SU-DHL-6 (cell line): Measurements from ENCODE around the gene ITGB4.

Experiments
- H2AFZ ChIP-seq: fragments of 200-600 bp; sonication (generic); 2 replicates; pipeline ENCODE4 v1.6.1; 2014; ENCODE audit warnings: low read depth, mild to moderate bottlenecking, moderate library complexity, mixed read lengths, antibody characterized with exemption, low read length; ENCODE audit not compliant: severe bottlenecking
- H3F3A ChIP-seq: fragments of 200-600 bp; shearing (Covaris generic); 2 replicates; pipeline ENCODE4 v1.6.0; 2016; ENCODE audit warnings: antibody characterized with exemption, mild to moderate bottlenecking; ENCODE audit not compliant: insufficient read depth
- H3K27ac ChIP-seq: fragments of 200-600 bp; sonication (generic); 2 replicates; pipeline ENCODE4 v1.5.1; 2016; ENCODE audit warnings: low read depth, mild to moderate bottlenecking, low read length, moderate library complexity, mixed read lengths
- H3K27me3 ChIP-seq: fragments of 200-600 bp; sonication (generic), shearing (Covaris generic); 2 replicates; pipeline ENCODE4 v1.6.0; 2014; ENCODE audit warnings: mild to moderate bottlenecking, low read length
- H3K36me3 ChIP-seq: fragments of 200-600 bp; sonication (generic); 2 replicates; pipeline ENCODE4 v1.6.1; 2014; ENCODE audit warnings: mild to moderate bottlenecking, low read length, mixed read lengths
- H3K4me2 ChIP-seq: fragments of 300-600, 200-600 bp; shearing (Covaris generic), sonication (generic); 2 replicates; pipeline ENCODE4 v1.6.0; 2014; ENCODE audit warnings: low read length, low read depth, mild to moderate bottlenecking; ENCODE audit not compliant: poor library complexity, severe bottlenecking
- H3K4me3 ChIP-seq: fragments of 200-600 bp; sonication (generic); 2 replicates; pipeline ENCODE4 v1.5.1; 2014; ENCODE audit warnings: antibody characterized with exemption, low read length, mild to moderate bottlenecking, mixed read lengths; ENCODE audit not compliant: insufficient read depth, poor library complexity, severe bottlenecking
- H3K79me2 ChIP-seq: fragments of 200-600 bp; sonication (generic); 2 replicates; pipeline ENCODE4 v1.6.1; 2014; ENCODE audit warnings: mild to moderate bottlenecking, low read length, moderate library complexity; ENCODE audit not compliant: insufficient read depth
- H3K9ac ChIP-seq: fragments of 200-600 bp; sonication (generic); 2 replicates; pipeline ENCODE4 v1.7.0; 2014; ENCODE audit warnings: mild to moderate bottlenecking, low read length
- H3K9me2 ChIP-seq: fragments of 200-600 bp; sonication (generic); replicated peaks from 2 replicates; pipeline ENCODE4 v1.6.1; 2014; ENCODE audit warnings: low read length; ENCODE audit not compliant: insufficient read depth
- H3K9me3 ChIP-seq: fragments of 200-600 bp; sonication (generic); 2 replicates; pipeline ENCODE4 v1.6.1; 2014; ENCODE audit warnings: low read length, mixed read lengths; ENCODE audit not compliant: insufficient read depth
- H4K20me1 ChIP-seq: fragments of 200-600 bp; sonication (generic); 2 replicates; pipeline ENCODE4 v1.6.1; 2014; ENCODE audit warnings: low read depth, mild to moderate bottlenecking, antibody characterized with exemption, low read length, moderate library complexity, mixed read lengths
- EZH2phosphoT487 ChIP-seq: fragments of 200-600 bp; sonication (generic), shearing (Covaris generic); conservative IDR thresholded peaks from 2 replicates; pipeline ENCODE4 v1.6.1; 2018; ENCODE audit warnings: mild to moderate bottlenecking, antibody characterized with exemption, low read length, moderate library complexity, mixed read lengths
- TF ChIP-seq, protein P1 (sequence below): fragments of 200-600 bp; sonication (generic); IDR thresholded peaks from one replicate; pipeline ENCODE4 v1.5.1; 2017; ENCODE audit warnings: antibody characterized with exemption, mild to moderate bottlenecking, low read length, moderate library complexity; ENCODE audit not compliant: insufficient read depth, poor library complexity, severe bottlenecking

ITGB4 gene

DNA sequence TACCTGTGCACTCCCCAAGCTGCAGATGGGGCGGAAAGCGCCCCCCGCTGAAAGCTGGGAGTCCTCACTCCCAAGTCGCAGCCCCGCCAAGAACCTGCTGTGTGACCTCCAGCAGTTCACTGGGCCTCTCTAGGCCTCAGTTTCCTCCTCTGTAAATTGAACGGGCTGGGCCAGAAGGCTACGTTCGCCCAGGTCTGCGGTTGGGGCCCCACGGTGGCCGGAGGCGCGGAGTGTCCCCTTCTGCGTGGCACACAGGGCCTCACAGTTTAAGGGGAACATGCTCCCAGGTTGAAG lies 43.1 kb downstream of the ITGB4 start:
- no peak overlapping the region for H3K27ac ChIP-seq
- H3K9me2 ChIP-seq: no peaks in the 10 kb centered on the region
- H3K9me3 ChIP-seq: no peaks in the 10 kb centered on the region
- TF ChIP-seq, protein P1, sequence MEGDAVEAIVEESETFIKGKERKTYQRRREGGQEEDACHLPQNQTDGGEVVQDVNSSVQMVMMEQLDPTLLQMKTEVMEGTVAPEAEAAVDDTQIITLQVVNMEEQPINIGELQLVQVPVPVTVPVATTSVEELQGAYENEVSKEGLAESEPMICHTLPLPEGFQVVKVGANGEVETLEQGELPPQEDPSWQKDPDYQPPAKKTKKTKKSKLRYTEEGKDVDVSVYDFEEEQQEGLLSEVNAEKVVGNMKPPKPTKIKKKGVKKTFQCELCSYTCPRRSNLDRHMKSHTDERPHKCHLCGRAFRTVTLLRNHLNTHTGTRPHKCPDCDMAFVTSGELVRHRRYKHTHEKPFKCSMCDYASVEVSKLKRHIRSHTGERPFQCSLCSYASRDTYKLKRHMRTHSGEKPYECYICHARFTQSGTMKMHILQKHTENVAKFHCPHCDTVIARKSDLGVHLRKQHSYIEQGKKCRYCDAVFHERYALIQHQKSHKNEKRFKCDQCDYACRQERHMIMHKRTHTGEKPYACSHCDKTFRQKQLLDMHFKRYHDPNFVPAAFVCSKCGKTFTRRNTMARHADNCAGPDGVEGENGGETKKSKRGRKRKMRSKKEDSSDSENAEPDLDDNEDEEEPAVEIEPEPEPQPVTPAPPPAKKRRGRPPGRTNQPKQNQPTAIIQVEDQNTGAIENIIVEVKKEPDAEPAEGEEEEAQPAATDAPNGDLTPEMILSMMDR: no peak
- TF ChIP-seq EZH2phosphoT487: no peak
- H3K9ac ChIP-seq: peak overlapping the region; percentile 61
- H3F3A ChIP-seq: 0 out of 2 replicates have a peak, but pooled peaks cover under 1% of the 10 kb centered on the region
- H4K20me1 ChIP-seq: no peaks in the 10 kb centered on the region
- H3K4me2 ChIP-seq: peak overlapping the region; percentile 81
- H3K4me3 ChIP-seq: peak overlapping the region; percentile 60
- H3K27me3 ChIP-seq: no peaks in the 10 kb centered on the region
- H2AFZ ChIP-seq: peak overlapping the region; percentile 97
- no peaks in the 10 kb centered on the region for H3K36me3 ChIP-seq
- no peaks in the 10 kb centered on the region for H3K79me2 ChIP-seq

DNA sequence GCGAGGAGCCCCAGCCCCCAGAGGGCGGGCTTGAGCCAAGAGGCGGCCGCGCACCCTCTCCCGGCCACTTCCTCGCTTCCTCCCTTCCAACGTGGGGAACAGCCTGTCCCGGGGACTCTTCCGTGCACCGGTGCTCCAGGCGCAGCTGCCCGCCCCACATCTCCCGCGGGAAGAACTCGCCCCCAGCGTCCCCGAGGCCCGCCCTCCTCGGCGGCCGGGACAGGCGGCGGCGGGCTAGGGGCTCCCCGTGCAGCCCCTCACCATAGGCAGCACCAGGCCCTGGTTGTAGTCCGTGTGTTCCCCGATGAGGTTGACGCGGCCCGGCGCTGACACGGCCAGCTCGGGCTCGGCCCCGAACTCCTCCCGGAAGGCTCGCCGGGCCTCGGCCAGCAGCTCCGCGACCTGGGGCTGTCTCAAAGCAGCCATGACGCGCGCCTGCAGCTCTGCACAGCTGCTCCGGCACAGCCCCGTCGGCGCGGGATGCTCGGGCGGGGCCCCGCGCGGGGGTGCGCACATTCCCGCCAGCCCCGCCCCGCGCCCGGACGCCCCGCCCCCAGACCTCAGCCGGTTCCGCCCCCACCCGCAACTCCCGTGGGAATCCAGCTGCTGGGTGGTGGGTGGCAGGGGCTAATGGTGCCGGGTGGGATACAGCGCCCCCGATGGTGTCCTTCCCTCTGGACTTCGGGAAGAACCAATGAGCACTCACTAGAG lies 43.6 kb downstream of the ITGB4 start, which contains the start of gene GALK1:
Gene GALK1 (minus strand): TSS at position 482 of the 711 bp plus-strand sequence. CDS start 56 bp downstream, at position 426.
- Histone ChIP-seq H3K27ac (no peak within 1 kb of the TSS), H3K4me3 (peak within 1 kb of the TSS; percentile 60), H4K20me1 (no peaks in the 10 kb centered on the region), H2AFZ (peak within 1 kb of the TSS; percentile 97), H3K4me2 (peak within 1 kb of the TSS; percentile 81), H3K9me2 (no peaks in the 10 kb centered on the region), H3K9me3 (no peaks in the 10 kb centered on the region), H3K79me2 (no peaks in the 10 kb centered on the region), H3F3A (0 out of 2 replicates have a peak, but pooled peaks cover 4% of the 10 kb centered on the region), H3K9ac (peak within 1 kb of the TSS; percentile 61), H3K36me3 (no peaks in the 10 kb centered on the region), H3K27me3 (no peaks in the 10 kb centered on the region)
- TF ChIP-seq EZH2phosphoT487: no peak
- TF ChIP-seq, protein P1: peak; percentile 55

DNA sequence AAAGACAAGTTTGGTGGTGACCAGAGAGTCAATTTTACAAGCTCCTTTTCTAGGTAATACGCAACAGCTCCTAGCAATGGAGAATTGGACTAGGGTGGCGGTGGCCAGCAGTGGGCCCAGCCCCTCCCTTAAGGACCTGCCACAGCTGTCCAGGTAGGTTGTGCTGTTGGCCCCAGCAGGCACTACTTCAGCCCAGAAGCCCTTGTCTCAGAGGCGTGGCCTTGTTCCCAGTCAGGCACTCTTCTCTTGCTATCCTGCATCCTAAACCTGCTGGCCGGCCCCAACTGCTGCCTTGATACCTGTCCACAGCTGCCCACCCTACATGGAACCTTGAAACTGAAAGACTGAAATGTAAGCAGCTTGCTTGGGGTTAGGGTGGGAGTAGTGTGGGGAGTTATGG lies 44.7 kb downstream of the ITGB4 start:
- no peak overlapping the region for H3K4me3 ChIP-seq
- no peaks in the 10 kb centered on the region for H3K9me3 ChIP-seq
- no peaks in the 10 kb centered on the region for H3K27me3 ChIP-seq
- no peaks in the 10 kb centered on the region for H3K36me3 ChIP-seq
- H3K9me2 ChIP-seq: no peaks in the 10 kb centered on the region
- no peak overlapping the region for H2AFZ ChIP-seq
- H3K4me2 ChIP-seq: no peak overlapping the region
- no peaks in the 10 kb centered on the region for H3K79me2 ChIP-seq
- no peak overlapping the region for H3K27ac ChIP-seq
- TF ChIP-seq, protein P1: no peak
- no peak for TF ChIP-seq EZH2phosphoT487
- no peaks in the 10 kb centered on the region for H4K20me1 ChIP-seq
- H3F3A ChIP-seq: 0 out of 2 replicates have a peak, but pooled peaks cover 4% of the 10 kb centered on the region
- no peak overlapping the region for H3K9ac ChIP-seq
